H9 (cell line): ENCODE data around the gene NLRP4. TPM values are rescaled to one million over a fixed set of nuclear protein-coding genes. Genes with fewer than 3 reads are reported as not detected.

ENCODE experiments used
- DNase-seq: peaks from one replicate; pipeline ENCODE4 v3.0.0-alpha.2; 2017
- H2AFZ ChIP-seq: one replicate; pipeline ENCODE4 v1.6.1; 2013; ENCODE audit warnings: mild to moderate bottlenecking, low read length, control low read depth, moderate library complexity
- H2AK5ac ChIP-seq: 2 replicates; pipeline ENCODE4 v1.6.1; 2013; ENCODE audit warnings: low read length, control low read depth, mixed read lengths; ENCODE audit not compliant: insufficient read length
- H2BK120ac ChIP-seq: one replicate; pipeline ENCODE4 v1.6.1; 2013; ENCODE audit warnings: low read depth, mild to moderate bottlenecking, low read length, control low read depth, inconsistent platforms; ENCODE audit not compliant: poor library complexity, severe bottlenecking
- H2BK12ac ChIP-seq: 2 replicates; pipeline ENCODE4 v1.6.1; 2013; ENCODE audit warnings: low read length, control low read depth, mixed read lengths, low read depth; ENCODE audit not compliant: insufficient read length
- H2BK15ac ChIP-seq: 2 replicates; pipeline ENCODE4 v1.6.1; 2013; ENCODE audit warnings: low read depth, low read length, control low read depth
- H2BK20ac ChIP-seq: one replicate; pipeline ENCODE4 v1.6.1; 2013; ENCODE audit warnings: low read depth, mild to moderate bottlenecking, low read length, control low read depth, inconsistent platforms; ENCODE audit not compliant: poor library complexity, severe bottlenecking
- H2BK5ac ChIP-seq: 2 replicates; pipeline ENCODE4 v1.6.1; 2013; ENCODE audit warnings: low read length, control low read depth, mixed read lengths; ENCODE audit not compliant: insufficient read length
- H3K14ac ChIP-seq: 2 replicates; pipeline ENCODE4 v1.6.1; 2013; ENCODE audit warnings: low read length, control low read depth; ENCODE audit not compliant: insufficient read depth
- H3K18ac ChIP-seq: 2 replicates; pipeline ENCODE4 v1.6.1; 2013; ENCODE audit warnings: low read depth, mild to moderate bottlenecking, mixed read lengths, low read length, control low read depth; ENCODE audit not compliant: insufficient read length
- H3K23ac ChIP-seq: 2 replicates; pipeline ENCODE4 v1.6.1; 2013; ENCODE audit warnings: low read length, control low read depth, mixed read lengths, low read depth; ENCODE audit not compliant: insufficient read length
- H3K23me2 ChIP-seq: 2 replicates; pipeline ENCODE4 v1.6.1; 2013; ENCODE audit warnings: low read depth, mild to moderate bottlenecking, mixed read lengths, low read length, control low read depth; ENCODE audit not compliant: insufficient read length, poor library complexity, severe bottlenecking
- H3K27ac ChIP-seq: 2 replicates; pipeline ENCODE4 v1.5.1; 2013; ENCODE audit warnings: low read length, control low read depth, mixed read lengths, low read depth; ENCODE audit not compliant: insufficient read length
- H3K27me3 ChIP-seq: 2 replicates; pipeline ENCODE4 v1.6.1; 2013; ENCODE audit warnings: low read length, control low read depth, inconsistent platforms; ENCODE audit not compliant: insufficient read depth
- H3K4ac ChIP-seq: 2 replicates; pipeline ENCODE4 v1.6.1; 2013; ENCODE audit warnings: low read depth, mild to moderate bottlenecking, control low read depth, inconsistent platforms, low read length, moderate library complexity
- H3K4me1 ChIP-seq: 2 replicates; pipeline ENCODE4 v1.6.1; 2013; ENCODE audit warnings: low read length, control low read depth, inconsistent platforms; ENCODE audit not compliant: insufficient read depth
- H3K4me2 ChIP-seq: 2 replicates; pipeline ENCODE4 v1.6.1; 2013; ENCODE audit warnings: low read length, control low read depth, mixed read lengths; ENCODE audit not compliant: insufficient read length, insufficient read depth
- H3K56ac ChIP-seq: 2 replicates; pipeline ENCODE4 v1.6.1; 2013; ENCODE audit warnings: low read depth, mild to moderate bottlenecking, mixed read lengths, low read length, control low read depth; ENCODE audit not compliant: insufficient read length
- H3K79me1 ChIP-seq: 2 replicates; pipeline ENCODE4 v1.6.1; 2013; ENCODE audit warnings: low read depth, mild to moderate bottlenecking, moderate library complexity, low read length, control low read depth, inconsistent platforms; ENCODE audit not compliant: insufficient read depth, poor library complexity, severe bottlenecking
- H3K79me2 ChIP-seq: 2 replicates; pipeline ENCODE4 v1.6.1; 2013; ENCODE audit warnings: low read length, control low read depth, inconsistent platforms; ENCODE audit not compliant: insufficient read depth
- H3K9ac ChIP-seq: 2 replicates; pipeline ENCODE4 v1.6.1; 2013; ENCODE audit warnings: low read length, control low read depth, mixed read lengths; ENCODE audit not compliant: insufficient read length; ENCODE audit errors: extremely low read depth
- H3K9me3 ChIP-seq: one replicate; pipeline ENCODE4 v1.6.1; 2013; ENCODE audit warnings: low read depth, low read length, inconsistent platforms; ENCODE audit not compliant: control insufficient read depth
- H3T11ph ChIP-seq: one replicate; pipeline ENCODE4 v1.6.1; 2013; ENCODE audit warnings: mild to moderate bottlenecking, low read length, control low read depth, inconsistent platforms
- H4K20me1 ChIP-seq: one replicate; pipeline ENCODE4 v1.6.1; 2013; ENCODE audit not compliant: control insufficient read depth, insufficient read length, insufficient read depth
- H4K5ac ChIP-seq: 2 replicates; pipeline ENCODE4 v1.6.1; 2013; ENCODE audit warnings: low read depth, mild to moderate bottlenecking, mixed read lengths, low read length, control low read depth; ENCODE audit not compliant: insufficient read length
- H4K8ac ChIP-seq: replicated peaks from 2 replicates; pipeline ENCODE4 v1.6.1; 2013; ENCODE audit warnings: low read length, control low read depth, mixed read lengths, low read depth; ENCODE audit not compliant: insufficient read length
- H4K91ac ChIP-seq: 2 replicates; pipeline ENCODE4 v1.6.1; 2013; ENCODE audit warnings: low read depth, mild to moderate bottlenecking, moderate library complexity, mixed read lengths, low read length, control low read depth; ENCODE audit not compliant: insufficient read length
- H3K27ac Mint-ChIP-seq, 3 experiments: 2 replicates in 2 of 3; 3 replicates in 1 of 3; pipeline ENCODE4 v1.8.0; 2020 to 2021; ENCODE audit warnings: mixed read lengths in 3 of 3, mild to moderate bottlenecking in 1 of 3, moderate library complexity in 1 of 3
- H3K27me3 Mint-ChIP-seq: 2 replicates; pipeline ENCODE4 v1.8.0; 2021; ENCODE audit warnings: low read depth, mild to moderate bottlenecking, moderate library complexity, mixed read lengths
- H3K36me3 Mint-ChIP-seq, 3 experiments: 2 replicates in 2 of 3; 3 replicates in 1 of 3; pipeline ENCODE4 v1.8.0; 2020 to 2021; ENCODE audit warnings: low read depth in 3 of 3, mixed read lengths in 3 of 3; ENCODE audit not compliant: insufficient read depth in 1 of 3
- H3K4me1 Mint-ChIP-seq, 2 experiments: 2 replicates each; pipeline ENCODE4 v1.8.0; 2020; ENCODE audit warnings: mixed read lengths in 2 of 2
- H3K4me3 Mint-ChIP-seq, 2 experiments: 2 replicates in 1 of 2; 3 replicates in 1 of 2; pipeline ENCODE4 v1.8.0; 2020 to 2021; ENCODE audit warnings: mild to moderate bottlenecking in 2 of 2, mixed read lengths in 2 of 2, moderate library complexity in 1 of 2
- H3K9me3 Mint-ChIP-seq, 2 experiments: 2 replicates in 1 of 2; 3 replicates in 1 of 2; pipeline ENCODE4 v1.8.0; 2020; ENCODE audit warnings: mild to moderate bottlenecking in 2 of 2, mixed read lengths in 2 of 2, moderate library complexity in 1 of 2
- CTCF ChIP-seq: fragments of 200-600 bp; sonication (generic); conservative IDR thresholded peaks from 3 replicates; pipeline ENCODE4 v1.8.0; 2021; ENCODE audit warnings: antibody characterized with exemption, mild to moderate bottlenecking
- WGBS: extraction: QIAGEN DNeasy Blood & Tissue Kit; methylation state at CpG from one replicate; pipeline ENCODE4 v1.1.7; 2013; ENCODE audit warnings: missing lambda C conversion rate, low lambda C conversion rate, mixed read lengths; ENCODE audit not compliant: insufficient read length; ENCODE audit errors: extremely low coverage; 5-methylcytosine and 5-hydroxymethylcytosine counted together
- total RNA-seq: library from RNA; stranded (reverse); gene quantifications from 2 replicates; pipeline ENCODE4 v1.2.1, GENCODE V29; 2021

Gene NLRP4
- total RNA-seq, 1 experiment from 2014 or later, result not detected

DNA sequence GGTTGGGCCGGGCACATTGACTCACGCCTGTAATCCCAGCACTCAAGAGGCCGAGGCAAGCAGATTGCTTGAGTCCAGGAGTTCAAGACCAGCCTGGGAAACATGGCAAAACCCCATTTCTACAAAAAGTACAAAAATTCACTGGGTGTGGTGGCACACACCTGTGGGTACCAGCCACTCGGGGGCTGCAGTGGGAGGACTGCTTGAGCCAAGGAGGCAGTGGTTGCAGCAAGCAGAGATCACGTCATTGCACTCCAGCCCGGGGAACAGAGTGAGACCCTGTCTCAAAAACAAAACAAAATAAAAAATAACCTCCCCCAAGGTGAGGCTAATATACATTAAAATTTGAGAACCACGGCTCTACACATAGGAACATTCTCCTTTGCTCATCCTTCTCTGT is 70.9 kb downstream of the NLRP4 start:
- no peak overlapping the region for H3K4ac ChIP-seq
- no peak overlapping the region for H3K56ac ChIP-seq
- no peak overlapping the region for H3K4me2 ChIP-seq
- Mint-ChIP-seq H3K4me1 (no peaks in the 10 kb centered on the region), H3K4me3 (no peak overlapping the region), H3K27ac (no peak overlapping the region), H3K27me3 (no peaks in the 10 kb centered on the region; the same call in none of the 2 replicates), H3K36me3 (peaks cover 3 to 21% (median 6%) of the 10 kb centered on the region in 3 experiments; a peak in 5 of 7 replicates), H3K9me3 (peaks cover 86 to 93% of the 10 kb centered on the region in 2 experiments)
- H3K27ac ChIP-seq, result no peak overlapping the region
- no CpG with 5 or more reads among the region's 7 CpGs for WGBS
- no peak overlapping the region for H2BK120ac ChIP-seq
- H4K5ac ChIP-seq, result no peak overlapping the region
- no peak overlapping the region for H2BK15ac ChIP-seq
- no peak for DNase-seq
- no peaks in the 10 kb centered on the region for H3K79me1 ChIP-seq
- no peak overlapping the region for H4K8ac ChIP-seq
- no peaks in the 10 kb centered on the region for H3K4me1 ChIP-seq
- H3K23me2 ChIP-seq, result no peaks in the 10 kb centered on the region
- no peaks in the 10 kb centered on the region for H3K79me2 ChIP-seq
- no peak overlapping the region for H3K14ac ChIP-seq
- H3K23ac ChIP-seq, result no peak overlapping the region
- H3K18ac ChIP-seq, result no peak overlapping the region
- H2AK5ac ChIP-seq, result no peak overlapping the region
- H3T11ph ChIP-seq, result no peak overlapping the region
- no peak overlapping the region for H2BK20ac ChIP-seq
- no peak overlapping the region for H2BK5ac ChIP-seq
- no peak for TF ChIP-seq CTCF
- H3K27me3 ChIP-seq, result no peaks in the 10 kb centered on the region
- H4K20me1 ChIP-seq, result no peaks in the 10 kb centered on the region
- no peak overlapping the region for H2BK12ac ChIP-seq
- peaks cover 94% of the 10 kb centered on the region for H3K9me3 ChIP-seq
- H4K91ac ChIP-seq, result no peak overlapping the region
- H3K9ac ChIP-seq, result no peak overlapping the region
- no peak overlapping the region for H2AFZ ChIP-seq
